D721Med (cell line): Measurements from ENCODE around the gene NRXN3.

Experiments
- DNase-seq: peaks from one replicate; pipeline ENCODE4 v3.0.0; 2011; ENCODE audit warnings: low spot score; ENCODE audit not compliant: insufficient read length
- FAIRE-seq: peaks from 2 replicates; lab custom pipeline; 2011; peaks lifted over from hg19 to GRCh38; lab: Jason Lieb, UNC
- TF ChIP-seq, protein P1 (sequence below): IDR thresholded peaks from 2 replicates; pipeline ENCODE4 v1.5.1; 2012; ENCODE audit warnings: mild to moderate bottlenecking, control low read depth; ENCODE audit not compliant: insufficient read depth; ENCODE audit errors: missing control alignments

Gene NRXN3

DNA sequence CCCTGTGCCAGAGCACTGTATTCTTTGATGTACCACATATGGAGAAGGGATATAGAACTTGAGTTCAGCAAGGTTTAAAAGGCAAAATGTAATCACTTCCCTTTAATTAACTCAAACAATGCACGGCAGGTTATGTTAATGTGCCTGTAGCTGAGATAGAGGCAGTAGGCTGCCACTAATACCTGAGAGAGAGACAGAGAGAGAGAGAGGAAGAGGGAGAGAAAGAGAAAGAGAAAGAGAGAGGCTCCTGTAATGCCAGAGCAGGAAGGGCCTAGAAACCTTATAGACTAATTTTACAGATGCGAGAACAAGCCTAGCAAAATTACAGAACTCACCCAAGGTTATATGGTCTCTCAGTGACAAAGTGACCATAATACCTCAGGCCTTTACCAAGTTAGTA, 679.8 kb downstream of the NRXN3 start:
- FAIRE-seq, result no peak
- no peak for DNase-seq
- TF ChIP-seq, protein P1, sequence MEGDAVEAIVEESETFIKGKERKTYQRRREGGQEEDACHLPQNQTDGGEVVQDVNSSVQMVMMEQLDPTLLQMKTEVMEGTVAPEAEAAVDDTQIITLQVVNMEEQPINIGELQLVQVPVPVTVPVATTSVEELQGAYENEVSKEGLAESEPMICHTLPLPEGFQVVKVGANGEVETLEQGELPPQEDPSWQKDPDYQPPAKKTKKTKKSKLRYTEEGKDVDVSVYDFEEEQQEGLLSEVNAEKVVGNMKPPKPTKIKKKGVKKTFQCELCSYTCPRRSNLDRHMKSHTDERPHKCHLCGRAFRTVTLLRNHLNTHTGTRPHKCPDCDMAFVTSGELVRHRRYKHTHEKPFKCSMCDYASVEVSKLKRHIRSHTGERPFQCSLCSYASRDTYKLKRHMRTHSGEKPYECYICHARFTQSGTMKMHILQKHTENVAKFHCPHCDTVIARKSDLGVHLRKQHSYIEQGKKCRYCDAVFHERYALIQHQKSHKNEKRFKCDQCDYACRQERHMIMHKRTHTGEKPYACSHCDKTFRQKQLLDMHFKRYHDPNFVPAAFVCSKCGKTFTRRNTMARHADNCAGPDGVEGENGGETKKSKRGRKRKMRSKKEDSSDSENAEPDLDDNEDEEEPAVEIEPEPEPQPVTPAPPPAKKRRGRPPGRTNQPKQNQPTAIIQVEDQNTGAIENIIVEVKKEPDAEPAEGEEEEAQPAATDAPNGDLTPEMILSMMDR, result no peak

DNA sequence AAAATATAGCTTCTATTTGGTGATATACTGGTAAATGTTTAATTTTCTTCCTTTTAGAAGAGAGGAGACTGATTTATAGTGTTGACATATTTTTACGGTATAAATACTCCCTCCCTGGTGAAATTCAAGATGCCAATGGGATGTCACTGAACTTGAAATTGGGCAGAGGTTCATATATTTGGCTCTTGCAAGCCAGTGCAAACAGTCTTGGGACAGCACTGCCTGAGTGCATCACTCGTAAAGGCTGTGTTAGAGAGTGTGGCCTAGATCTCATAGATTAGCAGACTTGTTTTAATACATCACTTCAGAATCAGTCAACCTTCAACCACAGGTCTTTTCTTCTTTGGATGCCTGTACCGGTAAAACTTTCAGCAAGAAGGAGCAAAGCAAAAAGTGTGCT, 681.0 kb downstream of the NRXN3 start:
- TF ChIP-seq, protein P1, result no peak
- FAIRE-seq, result no peak
- no peak for DNase-seq

GRCh38 chr14:78852040-78852439, 681.9 kb downstream of the NRXN3 start:
- TF ChIP-seq, protein P1, result no peak
- DNase-seq, result no peak
- no peak for FAIRE-seq

DNA sequence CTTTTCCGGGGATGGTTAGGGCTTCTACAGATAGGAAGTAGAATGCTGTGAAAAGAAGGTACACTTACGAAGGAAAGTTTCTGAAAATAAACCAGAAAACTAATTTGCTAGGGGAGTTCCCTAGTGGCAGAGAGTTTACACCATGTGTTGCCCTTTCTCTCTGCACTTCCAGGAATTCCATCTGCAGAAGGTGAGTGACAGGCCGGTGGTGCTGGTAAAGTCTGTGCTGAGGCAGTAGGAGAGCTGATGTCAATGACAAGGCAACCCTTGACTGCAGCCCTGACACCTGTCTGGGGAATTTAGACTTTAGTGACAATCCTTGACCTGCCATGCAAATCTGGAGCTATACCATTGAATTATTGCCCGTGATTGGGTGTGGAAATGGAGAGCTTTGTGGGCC, 687.8 kb downstream of the NRXN3 start:
- TF ChIP-seq, protein P1, result no peak
- DNase-seq (no peak), FAIRE-seq (no peak)

GRCh38 chr14:78863143-78863542, 693.0 kb downstream of the NRXN3 start:
- no peak for FAIRE-seq

DNA sequence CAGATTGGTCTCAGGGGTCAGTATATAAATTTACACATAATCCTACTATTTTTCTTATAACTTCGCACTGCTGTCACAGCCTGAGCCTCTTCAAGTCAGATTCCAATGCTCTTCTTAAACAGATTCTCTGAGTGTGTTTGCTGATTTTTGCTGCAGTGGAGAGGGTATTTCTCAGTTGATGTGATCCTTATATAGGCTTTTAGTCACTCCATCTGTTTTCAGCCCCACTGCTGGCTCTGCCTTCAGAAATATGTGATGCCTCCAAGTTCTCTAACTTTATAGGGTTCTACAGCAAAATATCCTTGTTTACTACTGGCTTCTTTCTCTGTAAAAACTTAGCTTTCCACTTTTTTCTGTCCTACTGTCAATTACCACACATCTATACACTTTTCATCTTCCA, 702.7 kb downstream of the NRXN3 start:
- DNase-seq (no peak), FAIRE-seq (no peak)
- TF ChIP-seq, protein P1, result no peak

More at GRCh38 chr14:78863143-78863542, 693.0 kb downstream of the NRXN3 start:
- no peak for DNase-seq
- TF ChIP-seq, protein P1, result no peak

- DNase-seq (no peak), FAIRE-seq (no peak)
- TF ChIP-seq, protein P1, result no peak
Observed at GRCh38 chr14:78873581-78873980, 703.4 kb downstream of the NRXN3 start.
